Esophagus muscularis mucosa (tissue), 4 donors: Measurements from ENCODE around the gene GDF15.

Experiments
- CTCF ChIP-seq, 3 experiments: fragments of 200-600 bp in 2 of 3; fragments of 450-650 bp in 1 of 3; sonication (generic) in 2 of 3; IDR thresholded peaks; one replicate each; pipeline ENCODE4 v1.5.1; 2017 to 2019; ENCODE audit warnings: antibody characterized with exemption in 3 of 3, mild to moderate bottlenecking in 2 of 3, moderate library complexity in 1 of 3
- EP300 ChIP-seq: sonication (generic); formaldehyde crosslinking; IDR thresholded peaks from one replicate; pipeline ENCODE4 v1.6.1; 2017; ENCODE audit warnings: antibody characterized with exemption
- POLR2A ChIP-seq: fragments of 450-650 bp; IDR thresholded peaks from one replicate; pipeline ENCODE4 v1.6.1; 2017; ENCODE audit warnings: antibody characterized with exemption, moderate library complexity, mild to moderate bottlenecking, low read depth
- POLR2AphosphoS5 ChIP-seq, 2 donors: sonication (generic); formaldehyde crosslinking; IDR thresholded peaks; one replicate each; pipeline ENCODE4 v1.6.1; 2017; ENCODE audit warnings: antibody characterized with exemption in 2 of 2

GRCh38 chr19:18348171-18348570 is 37.8 kb upstream of the GDF15 start:
- no peak for TF ChIP-seq CTCF (IDR thresholded peaks at IDR 0.05)
- TF ChIP-seq POLR2AphosphoS5 (IDR thresholded peaks at IDR 0.05), result no peak
- TF ChIP-seq EP300, result no peak
- TF ChIP-seq POLR2A, result no peak
